Astrocyte of the spinal cord (primary cell): ENCODE results near the gene UQCC3.
"Not testable (repeated sequence)": the region's sequence is repeated elsewhere in the genome, so short reads cannot be mapped to it uniquely, and the experiment has no call there.

ENCODE experiments used
- DNase-seq: peaks from one replicate; pipeline ENCODE4 v3.0.0; 2011; ENCODE audit warnings: low read depth, low spot score
- H3K4me3 ChIP-seq: 2 replicates; pipeline ENCODE4 v1.5.1; 2011; ENCODE audit warnings: low read depth, mild to moderate bottlenecking, low read length, moderate library complexity
- in situ Hi-C: cut with HindIII; loops from 2 replicates; pipeline ENCODE4 v1.10.0; 2017; ENCODE audit warnings: low sequenced_read_pairs
- TF ChIP-seq, protein P1 (sequence below): IDR thresholded peaks from 2 replicates; pipeline ENCODE4 v1.5.1; 2012; ENCODE audit warnings: low read depth, mild to moderate bottlenecking, low read length, inconsistent platforms

Gene UQCC3

DNA sequence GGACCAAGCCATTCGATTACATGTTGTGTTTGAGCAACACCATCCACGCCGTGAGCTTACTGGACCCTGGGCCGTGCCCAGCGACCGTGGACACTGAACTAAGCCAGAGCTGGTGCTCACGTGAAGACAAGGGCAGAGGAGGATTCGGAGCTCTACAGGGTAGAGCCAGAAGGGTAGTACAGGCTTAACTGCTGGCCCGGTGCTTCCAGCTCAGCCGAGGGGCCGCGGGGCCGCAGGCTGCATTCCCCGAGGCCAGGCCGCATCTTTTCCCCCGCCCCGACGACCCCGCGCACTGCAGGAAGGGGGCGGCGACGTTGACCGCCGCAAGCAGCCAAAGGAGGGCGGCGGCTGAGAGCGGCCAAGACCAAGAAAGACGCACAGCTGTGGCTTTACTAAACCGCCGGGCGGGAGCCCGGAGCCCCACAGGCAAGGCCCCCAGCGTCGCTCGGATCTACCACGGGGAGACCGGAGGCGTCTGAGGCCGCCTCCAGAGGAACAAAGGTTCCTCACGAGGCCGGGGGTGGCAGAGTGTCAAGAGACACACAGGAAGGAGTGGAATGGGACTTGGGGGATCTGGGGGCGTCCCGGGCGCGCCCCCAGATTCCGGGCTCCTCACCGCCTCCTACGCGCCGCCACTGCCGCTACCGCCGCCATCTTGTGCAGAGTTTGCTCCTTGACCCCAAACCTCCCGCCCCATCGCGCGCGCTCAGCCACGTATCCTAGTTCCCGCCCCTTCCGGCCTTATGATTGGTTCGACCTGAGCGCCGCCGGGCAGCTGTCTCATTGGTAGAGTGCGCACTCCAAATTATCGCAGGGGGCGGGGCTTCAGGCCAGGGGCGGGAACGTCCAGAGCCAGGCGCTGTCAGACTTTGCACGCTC lies 25.3 kb upstream of the UQCC3 start, which contains the start of gene GANAB:
Gene GANAB, minus strand, starts transcription at position 668 of the 879 bp plus-strand sequence. Its CDS starts 14 bp downstream, at position 654.
- in situ Hi-C loops, result no loop called here
- TF ChIP-seq, protein P1, sequence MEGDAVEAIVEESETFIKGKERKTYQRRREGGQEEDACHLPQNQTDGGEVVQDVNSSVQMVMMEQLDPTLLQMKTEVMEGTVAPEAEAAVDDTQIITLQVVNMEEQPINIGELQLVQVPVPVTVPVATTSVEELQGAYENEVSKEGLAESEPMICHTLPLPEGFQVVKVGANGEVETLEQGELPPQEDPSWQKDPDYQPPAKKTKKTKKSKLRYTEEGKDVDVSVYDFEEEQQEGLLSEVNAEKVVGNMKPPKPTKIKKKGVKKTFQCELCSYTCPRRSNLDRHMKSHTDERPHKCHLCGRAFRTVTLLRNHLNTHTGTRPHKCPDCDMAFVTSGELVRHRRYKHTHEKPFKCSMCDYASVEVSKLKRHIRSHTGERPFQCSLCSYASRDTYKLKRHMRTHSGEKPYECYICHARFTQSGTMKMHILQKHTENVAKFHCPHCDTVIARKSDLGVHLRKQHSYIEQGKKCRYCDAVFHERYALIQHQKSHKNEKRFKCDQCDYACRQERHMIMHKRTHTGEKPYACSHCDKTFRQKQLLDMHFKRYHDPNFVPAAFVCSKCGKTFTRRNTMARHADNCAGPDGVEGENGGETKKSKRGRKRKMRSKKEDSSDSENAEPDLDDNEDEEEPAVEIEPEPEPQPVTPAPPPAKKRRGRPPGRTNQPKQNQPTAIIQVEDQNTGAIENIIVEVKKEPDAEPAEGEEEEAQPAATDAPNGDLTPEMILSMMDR, result no peak
- peak within 1 kb of the TSS; percentile 96 for H3K4me3 ChIP-seq

DNA sequence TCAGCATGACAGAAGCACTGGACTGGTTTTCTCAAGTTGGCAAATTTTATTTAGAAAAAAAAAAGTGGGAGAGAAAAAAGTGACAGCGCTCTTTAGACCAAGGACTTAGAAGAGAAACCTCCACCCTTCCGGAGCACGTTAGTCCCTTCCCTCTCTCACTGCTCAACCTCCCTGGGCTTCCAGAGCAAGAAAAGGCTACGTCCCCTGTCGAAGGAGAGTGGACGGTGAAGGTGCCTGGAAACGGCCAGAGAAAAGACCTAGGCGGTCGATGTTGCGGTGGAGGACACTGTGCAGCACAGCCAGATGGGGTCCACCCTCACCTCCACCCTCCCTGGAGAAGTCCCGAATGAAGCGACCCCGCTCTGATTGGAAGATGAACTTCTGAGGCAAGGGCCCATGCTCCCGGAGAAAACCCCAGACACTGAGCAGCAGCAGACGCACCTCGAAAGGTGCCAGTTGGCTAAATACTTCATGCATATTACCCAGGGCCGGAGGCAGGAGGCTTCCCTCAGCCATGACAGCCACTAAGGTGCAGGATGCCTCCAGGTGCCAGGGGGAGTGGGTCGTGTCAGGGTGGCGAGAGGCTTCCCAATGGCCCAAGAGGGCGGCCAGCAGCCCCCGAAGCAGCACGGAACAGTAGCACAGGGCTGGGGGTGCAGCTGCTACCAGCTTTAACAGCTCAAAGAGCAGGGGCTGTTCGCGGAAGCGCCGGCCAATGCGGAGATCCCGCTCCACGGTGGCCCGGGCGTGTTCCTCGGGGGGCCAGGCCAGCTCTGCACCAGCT lies 24.5 kb upstream of the UQCC3 start:
- TF ChIP-seq, protein P1, result no peak
- DNase-seq, result no peak
- in situ Hi-C loops, result no loop called here
- H3K4me3 ChIP-seq, result no peak overlapping the region

More for the DNA sequence above, 25.3 kb upstream of the UQCC3 start, which contains the start of gene GANAB:
- peak; percentile 98 for DNase-seq

- in situ Hi-C loops, result no loop called here
- H3K4me3 ChIP-seq, result no peak overlapping the region
- DNase-seq, result no peak
- TF ChIP-seq, protein P1, result no peak
These were observed 23.9 kb upstream of the UQCC3 start for GRCh38 chr11:62647609-62648005.

DNA sequence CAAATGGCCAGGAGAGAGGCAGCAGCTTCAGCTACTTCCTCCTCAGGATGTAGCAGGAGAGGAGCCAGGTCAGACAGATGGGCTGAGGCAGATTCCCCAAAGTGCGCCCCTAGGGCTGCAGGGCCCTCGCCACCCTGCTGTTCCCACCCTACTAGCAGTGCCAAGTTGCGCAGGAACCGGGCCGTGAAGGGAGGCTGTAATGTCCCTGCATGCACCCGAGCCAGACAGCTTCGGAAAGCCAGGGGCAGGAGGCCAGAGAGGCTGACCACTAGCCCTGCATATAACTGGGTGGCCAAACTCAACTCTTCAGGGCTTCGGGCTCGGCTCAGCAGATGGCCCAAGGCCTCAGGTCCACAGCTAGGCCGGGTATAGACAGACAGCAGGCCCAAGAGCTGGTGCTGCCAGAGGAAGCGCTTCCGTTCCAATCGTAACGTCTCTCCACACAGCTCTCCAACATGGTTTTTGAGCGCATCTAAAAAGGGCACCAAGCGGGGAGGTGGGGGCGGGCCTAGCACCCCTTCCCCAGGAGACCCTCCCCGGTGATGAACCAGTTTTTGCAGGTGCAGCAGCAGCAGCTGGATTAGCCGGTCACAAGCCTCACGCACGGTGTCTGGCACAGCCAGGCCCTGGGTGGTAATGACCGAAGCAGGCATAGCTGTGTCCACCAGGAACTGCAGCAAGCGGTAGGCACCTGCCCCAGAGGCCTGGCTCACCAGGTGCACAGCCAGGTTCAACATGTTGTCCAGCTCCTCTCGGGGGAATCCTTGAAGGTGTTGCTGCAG lies 23.1 kb upstream of the UQCC3 start:
- in situ Hi-C loops, result no loop called here
- DNase-seq, result no peak
- H3K4me3 ChIP-seq, result no peak overlapping the region
- TF ChIP-seq, protein P1, result no peak

- in situ Hi-C loops, result no loop called here
- DNase-seq, result no peak
- no peak overlapping the region for H3K4me3 ChIP-seq
- TF ChIP-seq, protein P1, result no peak
These were observed 22.5 kb upstream of the UQCC3 start for GRCh38 chr11:62648967-62649364.

- in situ Hi-C loops, result no loop called here
- H3K4me3 ChIP-seq, result no peak overlapping the region
- TF ChIP-seq, protein P1, result no peak
- no peak for DNase-seq
These were observed 22.0 kb upstream of the UQCC3 start for GRCh38 chr11:62649486-62649885.

DNA sequence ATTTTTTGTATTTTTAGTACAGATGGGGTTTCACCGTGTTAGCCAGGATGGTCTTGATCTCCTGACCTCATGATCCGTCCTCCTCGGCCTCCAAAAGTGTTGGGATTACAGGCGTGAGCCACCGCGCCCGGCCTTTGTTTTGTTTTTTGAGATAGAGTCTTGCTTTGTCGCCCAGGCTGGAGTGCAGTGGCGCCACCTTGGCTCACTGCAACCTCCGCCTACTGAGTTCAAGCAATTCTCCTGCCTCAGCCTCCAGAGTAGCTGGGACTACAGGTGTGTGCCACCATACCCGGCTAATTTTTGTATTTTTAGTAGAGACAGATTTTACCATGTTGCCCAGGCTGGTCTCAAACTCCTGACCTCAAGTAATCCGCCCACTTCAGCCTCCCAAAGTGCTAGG lies 21.2 kb upstream of the UQCC3 start:
- H3K4me3 ChIP-seq, in situ Hi-C loops, DNase-seq: not testable (repeated sequence)
